K562 (cell line): Measurements from ENCODE around the gene RNF144A. TPM values are rescaled to one million over a fixed set of nuclear protein-coding genes. Genes with fewer than 3 reads are reported as not detected.

Experiments used
- ETV1 ChIP-seq: fragments of 450-650 bp; conservative IDR thresholded peaks from 2 replicates; pipeline ENCODE4 v1.6.1; 2016; ENCODE audit warnings: missing genetic modification characterization, control low read depth, low read depth, missing compliant biosample characterization
- FOXP1 ChIP-seq: sonication (generic); formaldehyde crosslinking; IDR thresholded peaks from 2 replicates; pipeline ENCODE4 v1.8.0; 2022; ENCODE audit warnings: mild to moderate bottlenecking, missing genetic modification reagents
- MEIS2 ChIP-seq: fragments of 450-650 bp; IDR thresholded peaks from 2 replicates; pipeline ENCODE4 v1.6.1; 2014; ENCODE audit warnings: mild to moderate bottlenecking; ENCODE audit not compliant: partially characterized antibody
- MGA ChIP-seq: fragments of 450-650 bp; IDR thresholded peaks from 2 replicates; pipeline ENCODE4 v1.6.1; 2016; ENCODE audit warnings: mild to moderate bottlenecking, moderate library complexity
- MTA1 ChIP-seq: fragments of 450-650 bp; IDR thresholded peaks from 2 replicates; pipeline ENCODE4 v1.6.1; 2017; ENCODE audit warnings: borderline replicate concordance
- NBN ChIP-seq: fragments of 450-650 bp; IDR thresholded peaks from 2 replicates; pipeline ENCODE4 v1.6.1; 2016; ENCODE audit warnings: low read depth, mild to moderate bottlenecking
- NCOR1 ChIP-seq: fragments of 450-650 bp; IDR thresholded peaks from 2 replicates; pipeline ENCODE4 v1.6.1; 2016; ENCODE audit warnings: mild to moderate bottlenecking, moderate library complexity
- PBX2 ChIP-seq, 2 experiments: IDR thresholded peaks in 1 of 2; conservative IDR thresholded peaks in 1 of 2; 2 replicates each; pipeline ENCODE4 v1.6.1; 2016; ENCODE audit warnings: low read depth in 2 of 2, mild to moderate bottlenecking in 1 of 2, missing compliant biosample characterization in 1 of 2, missing genetic modification characterization in 1 of 2, moderate library complexity in 1 of 2
- RNF2 ChIP-seq: sonication (generic); IDR thresholded peaks from 2 replicates; pipeline ENCODE4 v1.6.1; 2016
- SOX6 ChIP-seq: fragments of 450-650 bp; IDR thresholded peaks from 2 replicates; pipeline ENCODE4 v1.6.1; 2014; ENCODE audit warnings: mild to moderate bottlenecking
- TOE1 ChIP-seq, 2 experiments: fragments of 450-650 bp in 1 of 2; sonication (generic) in 1 of 2; formaldehyde crosslinking in 1 of 2; IDR thresholded peaks; 2 replicates each; pipeline versions ENCODE4 v1.7.1 to v1.8.0; 2016 to 2022; ENCODE audit warnings: borderline replicate concordance in 2 of 2, mild to moderate bottlenecking in 2 of 2, antibody characterized with exemption in 1 of 2, inconsistent platforms in 1 of 2, low read depth in 1 of 2, missing genetic modification reagents in 1 of 2, moderate library complexity in 1 of 2
- ZNF583 ChIP-seq: fragments of 250-450 bp; sonication (Bioruptor Pico); IDR thresholded peaks from 2 replicates; pipeline ENCODE4 v1.4.0; 2020
- polyA plus RNA-seq, 8 experiments: library from polyadenylated mRNA; depleted of rRNA in 4 of 8; stranded (reverse) in 5 of 8; unstranded in 3 of 8; fragments of >200 nt; fragmentation: Nextera tagmentation in 2 of 8; fragmentation: Illumina TruSeq in 1 of 8; extraction: Ambion mirVana in 2 of 8; extraction: Trizol in 1 of 8; gene quantifications; 2 replicates each; pipeline versions ENCODE4 v1.2.1 to v1.2.3, GENCODE V29; 2011 to 2014; ENCODE audit warnings: inconsistent platforms in 1 of 8, missing spikeins in 1 of 8
- total RNA-seq, 7 experiments: library from RNA; depleted of rRNA in 6 of 7; stranded (reverse); fragments of >200 nt in 6 of 7; fragmentation: Illumina TruSeq in 2 of 7; extraction: Trizol in 2 of 7; gene quantifications; 2 replicates each; pipeline versions ENCODE4 v1.2.1 to v1.2.3, GENCODE V29; 2011 to 2021; ENCODE audit warnings: low replicate concordance in 1 of 7

Gene RNF144A
- total and polyA plus RNA-seq, 9 of the 15 experiments (the other 6 are each of a cell fraction or from before 2014, with no cell fraction given) = 0.96 to 11.3 (median 6.2) TPM

GRCh38 chr2:7007846-7008741 is 90.9 kb downstream of the RNF144A start (continued):
- TF ChIP-seq TOE1 (IDR thresholded peaks at IDR 0.05; ENCODE audit: borderline replicate concordance) (peak; percentile 83; the same call in 1 of the 2 replicates), TOE1 (CRISPR knock-in tag; IDR thresholded peaks at IDR 0.05; ENCODE audit: borderline replicate concordance, low read depth) (no peak), PBX2 (CRISPR knock-in tag; IDR thresholded peaks at IDR 0.05; ENCODE audit: low read depth) (no peak), PBX2 (tag; conservative IDR thresholded peaks at IDR 0.05; ENCODE audit: low read depth) (peak; percentile 67), ETV1 (tag) (peak; percentile 50), MTA1 (peak; percentile 80; the same call in 1 of the 2 replicates), NCOR1 (peak; percentile 44; the same call in 1 of the 2 replicates), MGA (peak; percentile 72), FOXP1 (0 out of 2 replicates have a peak, but pooled peaks have one; percentile 21), ZNF583 (no peak), MEIS2 (peak; percentile 86), NBN (peak; percentile 82; the same call in 1 of the 2 replicates), SOX6 (peak; percentile 98), RNF2 (peak; percentile 87; the same call in 1 of the 2 replicates)
